Hepatocyte (in vitro differentiated cells): Measurements from ENCODE around the gene SOD2.
"Not testable (repeated sequence)": the region's sequence is repeated elsewhere in the genome, so short reads cannot be mapped to it uniquely, and the experiment has no call there.

Source experiments
- EZH2 ChIP-seq: fragments of 200-600 bp; sonication (generic); IDR thresholded peaks from 2 replicates; pipeline ENCODE4 v1.6.1; 2016; ENCODE audit warnings: antibody characterized with exemption, mild to moderate bottlenecking, borderline replicate concordance
- EZH2phosphoT487 ChIP-seq: fragments of 200-600 bp; sonication (generic); IDR thresholded peaks from one replicate; pipeline ENCODE4 v1.6.1; 2018; ENCODE audit warnings: antibody characterized with exemption, mild to moderate bottlenecking, low read depth, moderate library complexity; ENCODE audit not compliant: unreplicated experiment, severe bottlenecking
- TF ChIP-seq, protein P1 (sequence below): fragments of 200-600 bp; sonication (generic); IDR thresholded peaks from 2 replicates; pipeline ENCODE4 v1.5.1; 2016; ENCODE audit warnings: antibody characterized with exemption, mild to moderate bottlenecking; ENCODE audit not compliant: poor library complexity

DNA sequence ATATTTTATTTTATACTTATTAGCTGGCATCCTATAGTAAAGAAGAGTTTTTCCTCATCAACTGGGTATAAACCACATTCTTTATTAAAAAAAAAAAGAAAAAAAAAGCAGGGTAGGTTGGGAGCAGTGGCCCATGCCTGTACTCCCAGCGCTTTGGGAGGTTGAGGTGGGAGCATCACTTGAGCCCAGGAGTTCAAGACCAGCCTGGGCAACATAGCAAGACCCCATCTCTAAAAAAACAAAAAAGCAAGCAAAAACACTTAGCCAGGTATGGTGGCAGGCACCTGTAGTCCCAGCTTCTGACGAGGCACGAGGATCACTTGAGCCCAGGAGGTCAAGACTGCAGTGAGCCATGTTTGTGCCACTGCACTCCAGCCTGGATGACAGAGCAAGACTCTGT lies 28.9 kb upstream of the SOD2 start:
- TF ChIP-seq EZH2, EZH2phosphoT487: not testable (repeated sequence)
- TF ChIP-seq, protein P1, sequence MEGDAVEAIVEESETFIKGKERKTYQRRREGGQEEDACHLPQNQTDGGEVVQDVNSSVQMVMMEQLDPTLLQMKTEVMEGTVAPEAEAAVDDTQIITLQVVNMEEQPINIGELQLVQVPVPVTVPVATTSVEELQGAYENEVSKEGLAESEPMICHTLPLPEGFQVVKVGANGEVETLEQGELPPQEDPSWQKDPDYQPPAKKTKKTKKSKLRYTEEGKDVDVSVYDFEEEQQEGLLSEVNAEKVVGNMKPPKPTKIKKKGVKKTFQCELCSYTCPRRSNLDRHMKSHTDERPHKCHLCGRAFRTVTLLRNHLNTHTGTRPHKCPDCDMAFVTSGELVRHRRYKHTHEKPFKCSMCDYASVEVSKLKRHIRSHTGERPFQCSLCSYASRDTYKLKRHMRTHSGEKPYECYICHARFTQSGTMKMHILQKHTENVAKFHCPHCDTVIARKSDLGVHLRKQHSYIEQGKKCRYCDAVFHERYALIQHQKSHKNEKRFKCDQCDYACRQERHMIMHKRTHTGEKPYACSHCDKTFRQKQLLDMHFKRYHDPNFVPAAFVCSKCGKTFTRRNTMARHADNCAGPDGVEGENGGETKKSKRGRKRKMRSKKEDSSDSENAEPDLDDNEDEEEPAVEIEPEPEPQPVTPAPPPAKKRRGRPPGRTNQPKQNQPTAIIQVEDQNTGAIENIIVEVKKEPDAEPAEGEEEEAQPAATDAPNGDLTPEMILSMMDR = not testable (repeated sequence)
